B cell (primary cell): Measurements from ENCODE around the gene TMEM234.

Experiments used
- EZH2 ChIP-seq: IDR thresholded peaks from 2 replicates; pipeline ENCODE4 v1.6.1; 2012; ENCODE audit warnings: borderline replicate concordance, low read depth, mild to moderate bottlenecking, moderate library complexity, low read length; ENCODE audit not compliant: insufficient read depth, poor library complexity, severe bottlenecking
- TF ChIP-seq, protein P1 (sequence below): fragments of 200-600 bp; IDR thresholded peaks from one replicate; pipeline ENCODE4 v1.8.0; 2022; ENCODE audit warnings: antibody characterized with exemption, mild to moderate bottlenecking

DNA sequence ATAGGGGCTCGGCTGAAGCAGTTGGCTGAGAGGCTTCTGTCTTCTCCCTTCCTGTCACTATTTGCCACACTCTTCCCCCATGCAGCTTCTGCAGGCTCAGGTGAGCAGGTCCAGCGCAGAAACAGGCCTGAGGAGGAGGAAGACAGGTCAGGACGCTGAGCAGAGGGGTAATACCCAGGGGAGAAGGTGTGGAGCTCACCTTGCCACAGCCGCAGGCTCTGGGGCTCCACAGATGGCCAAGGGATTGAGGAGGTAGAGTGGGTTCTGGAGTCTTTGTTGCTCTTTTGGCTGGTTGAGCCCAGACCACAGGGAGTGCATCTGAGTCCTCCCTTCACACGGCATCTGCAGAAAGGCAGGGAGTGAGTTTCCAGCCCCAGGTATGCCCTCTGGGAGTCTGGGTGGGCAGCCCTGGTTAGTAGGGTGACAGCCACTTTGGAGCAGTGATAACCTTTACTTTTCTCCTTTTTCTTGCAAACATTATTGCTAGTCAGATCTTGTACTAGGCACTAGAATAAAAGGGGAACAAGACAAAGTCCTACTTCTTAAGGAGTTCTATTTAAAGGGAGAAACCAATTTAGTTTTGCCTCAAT is 9.8 kb upstream of the TMEM234 start:
- TF ChIP-seq, protein P1, sequence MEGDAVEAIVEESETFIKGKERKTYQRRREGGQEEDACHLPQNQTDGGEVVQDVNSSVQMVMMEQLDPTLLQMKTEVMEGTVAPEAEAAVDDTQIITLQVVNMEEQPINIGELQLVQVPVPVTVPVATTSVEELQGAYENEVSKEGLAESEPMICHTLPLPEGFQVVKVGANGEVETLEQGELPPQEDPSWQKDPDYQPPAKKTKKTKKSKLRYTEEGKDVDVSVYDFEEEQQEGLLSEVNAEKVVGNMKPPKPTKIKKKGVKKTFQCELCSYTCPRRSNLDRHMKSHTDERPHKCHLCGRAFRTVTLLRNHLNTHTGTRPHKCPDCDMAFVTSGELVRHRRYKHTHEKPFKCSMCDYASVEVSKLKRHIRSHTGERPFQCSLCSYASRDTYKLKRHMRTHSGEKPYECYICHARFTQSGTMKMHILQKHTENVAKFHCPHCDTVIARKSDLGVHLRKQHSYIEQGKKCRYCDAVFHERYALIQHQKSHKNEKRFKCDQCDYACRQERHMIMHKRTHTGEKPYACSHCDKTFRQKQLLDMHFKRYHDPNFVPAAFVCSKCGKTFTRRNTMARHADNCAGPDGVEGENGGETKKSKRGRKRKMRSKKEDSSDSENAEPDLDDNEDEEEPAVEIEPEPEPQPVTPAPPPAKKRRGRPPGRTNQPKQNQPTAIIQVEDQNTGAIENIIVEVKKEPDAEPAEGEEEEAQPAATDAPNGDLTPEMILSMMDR = no peak
- TF ChIP-seq EZH2 = no peak
